GM19372 (cell line): ENCODE measurements around the gene GAL3ST3.
"Not testable (repeated sequence)": the region's sequence is repeated elsewhere in the genome, so short reads cannot be mapped to it uniquely, and the experiment has no call there.

Source experiments
- ATAC-seq: cut with Tn5 transposase; IDR thresholded peaks from one replicate; pipeline ENCODE4 v1.9.1; 2021; ENCODE audit warnings: mild to moderate bottlenecking, low read depth, moderate library complexity; ENCODE audit not compliant: unreplicated experiment

GAL3ST3 gene

GRCh38 chr11:66045177-66045639 lies 3.8 kb downstream of the GAL3ST3 start:
- no peak for ATAC-seq

- ATAC-seq = no peak
Observed at GRCh38 chr11:66044757-66045156, 4.2 kb downstream of the GAL3ST3 start.

GRCh38 chr11:66042996-66043906 lies 5.7 kb downstream of the GAL3ST3 start:
- no peak for ATAC-seq

GRCh38 chr11:66042227-66042995 lies 6.5 kb downstream of the GAL3ST3 start:
- no peak for ATAC-seq

- no peak for ATAC-seq
Observed at GRCh38 chr11:66039765-66040164, 9.2 kb downstream of the GAL3ST3 start.

GRCh38 chr11:66037327-66037726 lies 11.6 kb downstream of the GAL3ST3 start:
- no peak for ATAC-seq

GRCh38 chr11:66036334-66036710 lies 12.6 kb downstream of the GAL3ST3 start:
- no peak for ATAC-seq

GRCh38 chr11:66035653-66036333 lies 13.2 kb downstream of the GAL3ST3 start:
- no peak for ATAC-seq

- no peak for ATAC-seq
Observed at GRCh38 chr11:66032957-66033735, 15.8 kb downstream of the GAL3ST3 start.

GRCh38 chr11:66026017-66026529 lies 22.9 kb downstream of the GAL3ST3 start, which contains the start of gene CATSPER1:
Gene CATSPER1, minus strand, starts transcription at chr11:66026479. Its CDS starts 100 bp downstream, at chr11:66026379.
- ATAC-seq = no peak

GRCh38 chr11:66023186-66023440 lies 25.8 kb downstream of the GAL3ST3 start:
- ATAC-seq = not testable (repeated sequence)

GRCh38 chr11:66022401-66023185 lies 26.4 kb downstream of the GAL3ST3 start:
- ATAC-seq = no peak

GRCh38 chr11:66020618-66021357 lies 28.2 kb downstream of the GAL3ST3 start:
- no peak for ATAC-seq

- no peak for ATAC-seq
Observed at GRCh38 chr11:66020212-66020611, 28.7 kb downstream of the GAL3ST3 start.

GRCh38 chr11:66017321-66017720 lies 31.6 kb downstream of the GAL3ST3 start:
- ATAC-seq = no peak

GRCh38 chr11:66016793-66017177 lies 32.2 kb downstream of the GAL3ST3 start:
- ATAC-seq = no peak

GRCh38 chr11:66015936-66016792 lies 32.8 kb downstream of the GAL3ST3 start:
- no peak for ATAC-seq

GRCh38 chr11:66015454-66015881 lies 33.5 kb downstream of the GAL3ST3 start:
- ATAC-seq = no peak
